ENCODE measurements around the gene RCBTB1. TPM values are rescaled to one million over a fixed set of nuclear protein-coding genes. Genes with fewer than 3 reads are reported as not detected.

Gene RCBTB1
- total RNA-seq, 2 experiments from 2014 or later = 10.3 to 11.4 TPM

GRCh38 chr13:49539746-49540145, 45.6 kb downstream of the RCBTB1 start:
- POLR2A ChIA-PET = interaction anchor here (0.6 to 3.2 kb wide), 10 partner anchors 12 to 253 kb away, joined by 3 to 23 read pairs (median 4); partner anchors contain the start of genes CAB39L, PHF11, RCBTB1 and SETDB2
- no peak overlapping the region for H3K4me3 ChIP-seq (ENCODE audit: low read length)
- peak overlapping the region; percentile 86 for H3K4me3 Mint-ChIP-seq

GRCh38 chr13:49539313-49539712, 46.0 kb downstream of the RCBTB1 start:
- ATAC-seq (ENCODE audit: poor library complexity) (no peak), DNase-seq (no peak)
- Mint-ChIP-seq H3K27me3 (no peaks in the 10 kb centered on the region), H3K27ac (peak overlapping the region; percentile 93), H3K4me3 (peak overlapping the region; percentile 69), H3K9me3 (no peaks in the 10 kb centered on the region), H3K36me3 (ENCODE audit: low read depth) (peaks cover 52% of the 10 kb centered on the region), H3K4me1 (ENCODE audit: low read depth) (peaks cover 22% of the 10 kb centered on the region)
- Histone ChIP-seq H3K4me3 (ENCODE audit: low read length) (no peak overlapping the region), H3K4me1 (ENCODE audit: insufficient read depth, low read length) (peaks cover 9% of the 10 kb centered on the region), H3K36me3 (ENCODE audit: insufficient read depth, low read length) (peaks cover 18% of the 10 kb centered on the region), H3K27me3 (ENCODE audit: control insufficient read depth in 1 of 2, insufficient read depth in 2 of 2, low read length in 2 of 2) (no peaks in the 10 kb centered on the region), H3K9me3 (ENCODE audit: control insufficient read depth in 1 of 2, insufficient read depth in 1 of 2, low read length in 2 of 2) (no peaks in the 10 kb centered on the region), H3K27ac (ENCODE audit: low read depth in 1 of 2, low read length in 2 of 2) (no peak overlapping the region)
- ChIA-PET POLR2A (interaction anchor here (0.6 to 3.2 kb wide), 8 partner anchors 11 to 95 kb away, joined by 3 to 23 read pairs (median 4); partner anchors contain the start of genes CAB39L, PHF11, RCBTB1 and SETDB2), CTCF (interaction anchor here (0.6 kb wide), 1 partner anchor 117 kb away, joined by 3 read pairs; no protein-coding TSS in a partner anchor)
- intact Hi-C loops (cut with DNase I, micrococcal nuclease) = no loop called here
- no peak for TF ChIP-seq CTCF (IDR thresholded peaks at IDR 0.05)

More at GRCh38 chr13:49539746-49540145, 45.6 kb downstream of the RCBTB1 start:
- CTCF ChIA-PET = interaction anchor here (0.8 kb wide), 1 partner anchor 60 kb away, joined by 3 read pairs; no protein-coding TSS in a partner anchor
- no peak overlapping the region for H3K27ac ChIP-seq (ENCODE audit: low read depth in 1 of 2, low read length in 2 of 2)
- no peaks in the 10 kb centered on the region for H3K27me3 ChIP-seq (ENCODE audit: control insufficient read depth in 1 of 2, insufficient read depth in 2 of 2, low read length in 2 of 2)
- no peak for TF ChIP-seq CTCF (IDR thresholded peaks at IDR 0.05)
- DNase-seq = no peak
- peaks cover 22% of the 10 kb centered on the region for H3K4me1 Mint-ChIP-seq (ENCODE audit: low read depth)
- H3K27me3 Mint-ChIP-seq = no peaks in the 10 kb centered on the region
- H3K4me1 ChIP-seq (ENCODE audit: insufficient read depth, low read length) = peaks cover 9% of the 10 kb centered on the region
- intact Hi-C loops (cut with DNase I, micrococcal nuclease) = loop anchor here in 1 of 2 experiments (5.0 kb wide), 1 partner anchor 42 kb away; the partner anchor contains the start of gene PHF11
- H3K9me3 Mint-ChIP-seq = no peaks in the 10 kb centered on the region
- ATAC-seq (ENCODE audit: poor library complexity) = no peak
- H3K27ac Mint-ChIP-seq = peak overlapping the region; percentile 93
- peaks cover 54% of the 10 kb centered on the region for H3K36me3 Mint-ChIP-seq (ENCODE audit: low read depth)
- H3K36me3 ChIP-seq (ENCODE audit: insufficient read depth, low read length) = peaks cover 18% of the 10 kb centered on the region
- no peaks in the 10 kb centered on the region for H3K9me3 ChIP-seq (ENCODE audit: control insufficient read depth in 1 of 2, insufficient read depth in 1 of 2, low read length in 2 of 2)

GRCh38 chr13:49538404-49538803, 47.0 kb downstream of the RCBTB1 start:
- H3K27ac Mint-ChIP-seq = no peak overlapping the region
- no peak for ATAC-seq (ENCODE audit: poor library complexity)
- H3K9me3 Mint-ChIP-seq = no peaks in the 10 kb centered on the region
- peaks cover 22% of the 10 kb centered on the region for H3K4me1 Mint-ChIP-seq (ENCODE audit: low read depth)
- Histone ChIP-seq H3K27ac (ENCODE audit: low read depth in 1 of 2, low read length in 2 of 2) (no peak overlapping the region), H3K4me1 (ENCODE audit: insufficient read depth, low read length) (peaks cover 9% of the 10 kb centered on the region), H3K4me3 (ENCODE audit: low read length) (no peak overlapping the region), H3K27me3 (ENCODE audit: control insufficient read depth in 1 of 2, insufficient read depth in 2 of 2, low read length in 2 of 2) (no peaks in the 10 kb centered on the region), H3K36me3 (ENCODE audit: insufficient read depth, low read length) (peaks cover 18% of the 10 kb centered on the region), H3K9me3 (ENCODE audit: control insufficient read depth in 1 of 2, insufficient read depth in 1 of 2, low read length in 2 of 2) (no peaks in the 10 kb centered on the region)
- no peaks in the 10 kb centered on the region for H3K27me3 Mint-ChIP-seq
- H3K36me3 Mint-ChIP-seq (ENCODE audit: low read depth) = peaks cover 49% of the 10 kb centered on the region
- ChIA-PET CTCF (no interaction called here), POLR2A (interaction anchor here (0.7 kb wide), 1 partner anchor 425 kb away, joined by 5 read pairs; no protein-coding TSS in a partner anchor)
- DNase-seq = no peak
- no peak overlapping the region for H3K4me3 Mint-ChIP-seq
- intact Hi-C loops (cut with DNase I, micrococcal nuclease) = no loop called here
- TF ChIP-seq CTCF (IDR thresholded peaks at IDR 0.05) = no peak
